WTC11 (cell line): ENCODE data around the gene GRAMD4.

Experiments used
- CREM ChIP-seq: sonication (generic); formaldehyde crosslinking; IDR thresholded peaks from 2 replicates; pipeline ENCODE4 v1.8.1; 2022; ENCODE audit warnings: mild to moderate bottlenecking, missing genetic modification reagents, moderate library complexity
- CTCF ChIP-seq: fragments of 200-600 bp; IDR thresholded peaks from 2 replicates; pipeline ENCODE4 v1.8.0; 2022; ENCODE audit warnings: antibody characterized with exemption
- E2F5 ChIP-seq: sonication (generic); formaldehyde crosslinking; IDR thresholded peaks from 2 replicates; pipeline ENCODE4 v1.8.1; 2022; ENCODE audit warnings: mild to moderate bottlenecking, moderate library complexity, missing genetic modification reagents
- GABPB1 ChIP-seq: sonication (generic); formaldehyde crosslinking; IDR thresholded peaks from 2 replicates; pipeline ENCODE4 v1.8.1; 2023; ENCODE audit warnings: mild to moderate bottlenecking, missing genetic modification reagents
- IRF2 ChIP-seq: sonication (generic); formaldehyde crosslinking; IDR thresholded peaks from 2 replicates; pipeline ENCODE4 v1.8.0; 2022; ENCODE audit warnings: low read depth, missing genetic modification reagents, borderline replicate concordance
- MLX ChIP-seq: sonication (generic); formaldehyde crosslinking; IDR thresholded peaks from 2 replicates; pipeline ENCODE4 v1.8.1; 2023; ENCODE audit warnings: mild to moderate bottlenecking, missing genetic modification reagents, moderate library complexity
- NFATC4 ChIP-seq: fragments of 250-450 bp; sonication (Bioruptor Pico); IDR thresholded peaks from 2 replicates; pipeline ENCODE4 v1.9.0; 2021; ENCODE audit warnings: mild to moderate bottlenecking
- NFE2L1 ChIP-seq: sonication (generic); formaldehyde crosslinking; IDR thresholded peaks from 2 replicates; pipeline ENCODE4 v1.8.1; 2023; ENCODE audit warnings: missing genetic modification reagents
- NR3C1 ChIP-seq: sonication (generic); formaldehyde crosslinking; conservative IDR thresholded peaks from 2 replicates; pipeline ENCODE4 v1.8.1; 2023; ENCODE audit warnings: low read depth, mild to moderate bottlenecking, missing genetic modification reagents
- RELA ChIP-seq: sonication (generic); formaldehyde crosslinking; IDR thresholded peaks from 2 replicates; pipeline ENCODE4 v1.8.1; 2022; ENCODE audit warnings: missing genetic modification reagents, mild to moderate bottlenecking, borderline replicate concordance
- ZBTB21 ChIP-seq: sonication (generic); formaldehyde crosslinking; IDR thresholded peaks from 2 replicates; pipeline ENCODE4 v1.8.1; 2023; ENCODE audit warnings: mild to moderate bottlenecking, missing genetic modification reagents, borderline replicate concordance
- ZNF138 ChIP-seq: sonication (generic); formaldehyde crosslinking; conservative IDR thresholded peaks from 2 replicates; pipeline ENCODE4 v1.8.1; 2022; ENCODE audit warnings: mild to moderate bottlenecking, moderate library complexity, missing genetic modification reagents
- ZNF232 ChIP-seq: sonication (generic); formaldehyde crosslinking; IDR thresholded peaks from 2 replicates; pipeline ENCODE4 v1.8.0; 2022; ENCODE audit warnings: mild to moderate bottlenecking, missing genetic modification reagents

- TF ChIP-seq CTCF: no peak
- no peak for TF ChIP-seq E2F5
- TF ChIP-seq NFATC4 (CRISPR knock-in tag): no peak
- TF ChIP-seq ZNF138 (CRISPR knock-in tag): no peak
- no peak for TF ChIP-seq CREM (CRISPR knock-in tag)
- TF ChIP-seq RELA (CRISPR knock-in tag): no peak
- TF ChIP-seq NR3C1: no peak
- TF ChIP-seq NFE2L1 (CRISPR knock-in tag): no peak
- TF ChIP-seq GABPB1 (CRISPR knock-in tag): no peak
- TF ChIP-seq ZNF232 (CRISPR knock-in tag): no peak
- no peak for TF ChIP-seq IRF2 (CRISPR knock-in tag)
- no peak for TF ChIP-seq MLX
- no peak for TF ChIP-seq ZBTB21 (CRISPR knock-in tag)
Observed at GRCh38 chr22:46726066-46726985, 106.1 kb downstream of the GRAMD4 start.
